OCI-LY7 (cell line): ENCODE results near the gene MMP24OS.

Experiments used
- EZH2phosphoT487 ChIP-seq: fragments of 200-600 bp; sonication (generic); IDR thresholded peaks from 2 replicates; pipeline ENCODE4 v1.6.1; 2018; ENCODE audit warnings: low read depth, borderline replicate concordance, mild to moderate bottlenecking, mixed run types, antibody characterized with exemption, low read length, moderate library complexity, mixed read lengths
- TF ChIP-seq, protein P1 (sequence below): fragments of 200-600 bp; sonication (generic); conservative IDR thresholded peaks from 2 replicates; pipeline ENCODE4 v1.5.1; 2014; ENCODE audit warnings: mild to moderate bottlenecking, antibody characterized with exemption, low read length, moderate library complexity, mixed read lengths

DNA sequence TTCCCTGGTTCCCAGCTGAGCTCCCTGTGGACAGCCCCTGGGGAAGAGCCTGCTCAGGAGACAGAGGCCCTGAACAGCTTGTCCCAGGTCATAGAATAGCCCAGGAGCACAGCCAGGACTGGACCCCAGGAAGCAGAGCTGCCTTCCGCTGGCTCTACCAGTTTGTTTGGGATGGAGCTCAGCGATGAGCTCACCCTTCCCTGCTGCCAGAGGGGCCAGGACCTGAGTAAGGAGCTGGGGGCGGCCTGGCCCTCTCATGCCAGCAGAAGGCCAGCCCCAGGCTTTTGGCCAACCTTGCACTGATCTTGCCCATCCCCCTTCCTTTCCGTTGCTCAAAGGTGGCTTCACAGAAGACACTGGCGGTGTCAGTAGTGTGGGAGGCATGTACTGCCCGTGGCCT, 17.5 kb downstream of the MMP24OS start:
- TF ChIP-seq, protein P1, sequence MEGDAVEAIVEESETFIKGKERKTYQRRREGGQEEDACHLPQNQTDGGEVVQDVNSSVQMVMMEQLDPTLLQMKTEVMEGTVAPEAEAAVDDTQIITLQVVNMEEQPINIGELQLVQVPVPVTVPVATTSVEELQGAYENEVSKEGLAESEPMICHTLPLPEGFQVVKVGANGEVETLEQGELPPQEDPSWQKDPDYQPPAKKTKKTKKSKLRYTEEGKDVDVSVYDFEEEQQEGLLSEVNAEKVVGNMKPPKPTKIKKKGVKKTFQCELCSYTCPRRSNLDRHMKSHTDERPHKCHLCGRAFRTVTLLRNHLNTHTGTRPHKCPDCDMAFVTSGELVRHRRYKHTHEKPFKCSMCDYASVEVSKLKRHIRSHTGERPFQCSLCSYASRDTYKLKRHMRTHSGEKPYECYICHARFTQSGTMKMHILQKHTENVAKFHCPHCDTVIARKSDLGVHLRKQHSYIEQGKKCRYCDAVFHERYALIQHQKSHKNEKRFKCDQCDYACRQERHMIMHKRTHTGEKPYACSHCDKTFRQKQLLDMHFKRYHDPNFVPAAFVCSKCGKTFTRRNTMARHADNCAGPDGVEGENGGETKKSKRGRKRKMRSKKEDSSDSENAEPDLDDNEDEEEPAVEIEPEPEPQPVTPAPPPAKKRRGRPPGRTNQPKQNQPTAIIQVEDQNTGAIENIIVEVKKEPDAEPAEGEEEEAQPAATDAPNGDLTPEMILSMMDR: no peak
- TF ChIP-seq EZH2phosphoT487: no peak
